ENCODE data around the gene PEX7.
"Not testable (repeated sequence)": the region's sequence is repeated elsewhere in the genome, so short reads cannot be mapped to it uniquely, and the experiment has no call there.

The PEX7 gene

DNA sequence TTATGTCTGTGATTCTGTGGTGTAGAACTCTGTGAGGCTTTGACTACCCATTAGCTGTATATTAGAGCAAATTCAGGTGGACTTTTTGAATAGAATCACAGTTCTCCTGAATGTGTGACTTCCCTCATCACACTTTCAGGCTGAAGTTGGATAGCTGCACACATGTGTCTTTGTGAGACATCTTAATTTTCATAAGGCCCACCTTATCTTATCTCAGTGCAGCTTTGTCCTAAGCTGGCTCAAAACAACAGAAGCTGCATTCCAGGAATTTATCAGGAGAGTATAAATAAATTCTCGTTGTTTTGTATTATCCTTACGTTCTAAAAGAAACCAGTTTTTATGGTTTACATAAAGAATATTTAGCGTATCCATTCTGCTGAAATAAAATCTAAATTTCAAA is 73.5 kb downstream of the PEX7 start:
- no peak for DNase-seq (ENCODE audit: low spot score)

DNA sequence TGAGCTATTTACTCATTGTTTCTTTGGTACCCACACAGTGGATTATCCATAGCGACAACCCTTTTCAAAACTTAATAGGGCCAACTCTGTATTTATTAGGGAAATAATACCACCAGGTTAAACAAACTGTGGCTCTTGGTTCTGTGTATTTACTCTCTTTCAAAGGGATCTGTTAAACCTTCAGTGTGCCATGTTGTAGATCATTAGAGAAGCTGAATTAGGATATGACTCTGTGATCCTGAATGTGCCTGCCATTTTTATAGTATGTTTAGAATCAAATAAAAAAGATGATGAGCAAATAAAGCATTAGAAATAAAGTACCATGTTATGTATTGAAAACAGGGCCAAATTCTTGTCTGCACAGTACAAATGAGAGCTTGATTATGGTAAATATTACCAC is 74.7 kb downstream of the PEX7 start:
- no peak for DNase-seq (ENCODE audit: low spot score)

DNA sequence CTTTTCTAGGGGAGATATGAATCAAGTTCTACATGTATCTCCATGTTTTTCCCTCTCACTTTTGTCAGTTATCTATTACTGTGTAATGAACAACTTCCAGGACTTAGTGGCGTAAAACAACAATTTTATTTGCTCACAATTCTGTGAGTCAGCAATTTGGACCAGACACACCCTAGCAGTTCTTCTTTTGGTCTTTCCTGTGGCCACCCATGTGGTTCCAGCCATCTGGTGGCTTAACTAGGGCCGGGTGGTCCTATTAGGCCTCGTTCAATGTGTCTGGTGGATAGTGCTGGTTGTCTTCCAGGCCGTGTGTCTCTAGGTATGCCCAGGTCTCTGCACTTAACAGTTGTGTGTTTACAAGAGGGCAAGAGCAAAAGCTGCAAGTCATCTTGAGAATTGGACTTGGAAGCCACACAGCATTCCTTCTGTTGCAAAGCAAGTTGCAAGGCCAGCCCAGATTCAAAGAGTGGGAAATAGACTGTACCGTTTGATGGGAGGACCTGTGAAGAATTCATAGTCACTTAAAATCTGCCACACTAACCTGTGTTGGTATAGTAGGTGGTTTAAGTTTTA is 78.9 kb downstream of the PEX7 start:
- no peak for DNase-seq (ENCODE audit: low spot score)

DNA sequence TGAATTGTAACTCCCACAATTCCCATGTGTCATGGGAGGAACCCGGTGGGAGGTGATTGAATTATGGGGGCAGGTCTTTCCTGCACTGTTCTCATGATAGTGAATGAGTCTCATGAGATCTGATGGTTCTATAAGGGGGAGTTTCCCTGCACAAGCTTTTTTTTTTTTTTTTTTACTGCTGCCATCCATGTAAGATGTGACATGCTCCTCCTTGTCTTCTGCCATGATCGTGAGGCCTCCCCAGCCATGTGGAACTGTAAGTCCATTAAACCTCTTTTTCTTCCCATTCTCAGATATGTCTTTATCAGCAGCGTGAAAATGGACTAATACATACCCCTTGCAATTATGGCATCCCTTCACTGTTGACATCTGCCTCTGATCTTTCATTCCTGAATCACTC is 82.1 kb downstream of the PEX7 start:
- DNase-seq (ENCODE audit: low spot score), result not testable (repeated sequence)

DNA sequence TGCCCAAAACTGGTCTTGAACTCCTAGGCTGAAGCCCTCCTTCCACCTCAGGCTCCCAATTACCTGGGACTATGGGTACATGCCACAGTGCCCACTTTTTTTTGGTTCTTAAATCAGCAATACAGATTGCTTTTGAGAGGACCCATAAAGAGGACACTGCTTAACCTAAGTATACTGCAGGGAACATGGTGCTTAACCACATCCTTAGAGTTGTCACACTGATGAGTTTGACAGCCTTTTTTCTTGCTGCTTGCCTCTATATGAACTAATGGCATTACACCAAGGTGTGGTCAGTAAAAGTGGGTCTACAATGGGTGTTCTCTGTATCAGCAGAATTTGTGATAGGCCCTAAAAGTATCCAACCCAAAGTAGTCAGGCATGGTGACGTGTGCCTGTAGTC is 92.6 kb downstream of the PEX7 start:
- no peak for DNase-seq (ENCODE audit: low spot score)

DNA sequence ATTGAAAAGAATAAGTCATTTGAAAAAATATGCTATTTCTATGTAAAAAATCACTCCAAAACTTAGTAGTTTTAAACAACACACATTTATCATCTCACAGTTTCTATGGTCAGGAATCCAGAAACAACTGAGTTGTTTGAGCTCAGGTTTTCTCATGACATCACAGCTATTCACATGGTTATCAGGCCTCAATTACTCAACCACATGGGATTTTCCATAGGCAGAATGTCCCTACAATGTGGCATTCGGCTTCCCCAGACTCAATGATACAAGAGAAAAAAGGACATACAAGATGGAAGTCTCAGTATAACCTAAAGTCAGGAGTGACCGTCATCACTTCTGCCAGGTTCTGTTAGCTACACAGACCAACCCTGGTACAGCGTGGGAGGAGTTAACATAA is 96.3 kb downstream of the PEX7 start:
- no peak for DNase-seq (ENCODE audit: low spot score)

DNA sequence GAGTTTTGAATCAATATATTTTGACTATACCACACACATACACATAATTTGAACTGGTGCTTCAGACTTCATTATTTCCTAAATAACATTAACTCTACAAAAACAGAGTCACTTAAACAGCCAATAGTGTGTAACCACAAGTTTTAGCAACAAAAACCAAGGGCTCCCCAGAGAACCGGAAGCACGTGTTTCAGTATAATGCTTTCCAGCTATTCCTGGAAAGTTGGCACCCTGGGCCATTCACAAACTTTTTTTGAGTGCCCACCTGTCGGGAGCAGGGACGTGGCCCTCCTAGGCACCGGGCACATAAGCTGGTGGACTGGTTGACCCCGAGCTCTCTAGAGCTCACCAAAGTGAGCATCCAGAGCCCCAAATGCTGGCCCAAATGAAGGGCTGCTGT is 97.8 kb downstream of the PEX7 start:
- no peak for DNase-seq (ENCODE audit: low spot score)

DNA sequence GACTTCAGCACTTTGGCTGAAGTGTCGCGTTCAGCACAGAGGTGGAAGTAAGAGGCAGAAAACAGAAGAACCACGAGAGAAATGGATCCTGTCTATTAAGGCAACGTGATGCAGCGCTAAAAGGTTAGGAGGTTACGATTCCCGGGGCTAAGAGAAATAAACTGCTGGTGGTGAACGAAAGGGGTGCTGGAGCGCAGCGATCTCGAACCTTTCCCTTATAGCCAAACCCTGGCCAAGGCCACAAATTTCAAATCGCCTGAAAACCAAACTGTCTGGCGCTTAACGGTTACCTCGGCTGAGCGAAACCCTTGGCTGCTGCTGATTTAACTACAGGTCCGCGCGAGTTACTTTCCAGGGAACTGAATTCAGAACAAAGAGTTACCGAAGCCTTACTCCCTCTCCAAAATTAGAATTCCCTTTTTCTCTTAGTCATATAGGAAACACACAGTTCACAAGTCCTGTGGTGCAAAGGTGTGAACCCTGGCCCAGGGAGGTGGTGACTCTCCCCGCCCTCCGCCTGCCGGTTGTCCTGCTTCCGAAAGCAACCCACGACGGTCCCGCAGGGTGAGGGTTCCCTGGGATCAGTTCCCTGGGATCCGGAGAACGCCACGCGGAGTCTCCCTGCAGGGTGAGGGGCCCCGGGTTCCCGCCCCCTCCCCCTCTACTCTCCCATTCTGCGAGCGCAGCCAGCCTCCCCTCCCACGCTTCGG is 98.4 kb downstream of the PEX7 start:
- DNase-seq (ENCODE audit: low spot score), result no peak

DNA sequence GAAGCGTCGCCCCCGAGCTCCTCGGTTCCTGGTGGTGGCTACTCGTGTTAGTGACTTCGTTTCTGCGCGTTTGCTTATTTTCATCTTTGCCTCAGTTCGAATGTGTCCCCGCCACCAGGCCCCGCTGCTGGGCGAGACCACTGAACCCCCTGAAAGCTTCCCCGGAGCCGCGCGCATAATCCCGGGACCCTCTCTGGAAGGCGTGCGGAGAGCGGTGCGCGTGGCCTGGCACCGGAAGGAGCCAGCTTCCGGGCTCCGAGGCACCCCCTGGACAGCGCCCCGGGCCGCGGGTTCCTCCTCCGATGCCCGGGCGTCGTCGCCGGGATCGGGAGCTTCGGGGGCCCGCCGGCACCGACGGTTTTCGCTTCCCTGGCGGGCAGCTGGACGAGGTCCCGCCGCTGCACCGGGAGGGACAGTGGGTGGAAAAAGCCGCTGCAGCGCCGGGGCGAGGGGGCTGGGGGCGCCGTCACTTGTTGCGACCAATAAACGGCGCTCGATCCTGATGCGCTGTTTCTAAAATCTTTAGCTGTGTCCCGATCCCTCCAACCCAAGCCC is 99.1 kb downstream of the PEX7 start:
- DNase-seq (ENCODE audit: low spot score), result no peak

DNA sequence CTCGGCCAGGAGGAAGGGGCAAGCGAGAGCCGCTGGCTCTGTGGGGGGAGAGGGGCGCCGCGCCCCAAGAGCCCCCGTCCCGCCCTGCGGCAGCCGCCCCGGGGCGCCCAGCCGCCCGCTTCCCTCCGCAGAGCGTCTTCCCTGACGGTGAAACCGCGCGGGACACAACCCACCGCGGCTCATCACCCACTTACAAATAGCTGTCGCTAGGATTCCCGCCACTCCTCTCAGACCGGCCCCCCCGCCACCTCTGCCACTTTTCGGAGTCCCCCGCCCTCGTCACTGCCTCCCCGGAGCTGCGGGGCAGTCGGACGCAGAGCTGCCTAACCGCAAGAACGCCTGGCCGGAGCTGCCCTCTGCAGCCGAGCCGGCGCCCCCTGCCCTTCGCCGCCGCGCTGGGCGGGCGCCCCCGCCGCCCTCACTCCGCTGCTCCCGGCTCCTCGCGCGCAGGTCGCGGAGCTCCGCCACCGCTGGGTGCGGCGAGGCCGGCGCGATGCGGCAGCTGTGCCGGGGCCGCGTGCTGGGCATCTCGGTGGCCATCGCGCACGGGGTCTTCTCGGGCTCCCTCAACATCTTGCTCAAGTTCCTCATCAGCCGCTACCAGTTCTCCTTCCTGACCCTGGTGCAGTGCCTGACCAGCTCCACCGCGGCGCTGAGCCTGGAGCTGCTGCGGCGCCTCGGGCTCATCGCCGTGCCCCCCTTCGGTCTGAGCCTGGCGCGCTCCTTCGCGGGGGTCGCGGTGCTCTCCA is 99.7 kb downstream of the PEX7 start, which contains the start of gene SLC35D3:
TSS of gene SLC35D3 (plus strand) at position 366 of the 749 bp plus-strand sequence. CDS start at position 494, 128 bp downstream.
- DNase-seq (ENCODE audit: low spot score), result no peak

DNA sequence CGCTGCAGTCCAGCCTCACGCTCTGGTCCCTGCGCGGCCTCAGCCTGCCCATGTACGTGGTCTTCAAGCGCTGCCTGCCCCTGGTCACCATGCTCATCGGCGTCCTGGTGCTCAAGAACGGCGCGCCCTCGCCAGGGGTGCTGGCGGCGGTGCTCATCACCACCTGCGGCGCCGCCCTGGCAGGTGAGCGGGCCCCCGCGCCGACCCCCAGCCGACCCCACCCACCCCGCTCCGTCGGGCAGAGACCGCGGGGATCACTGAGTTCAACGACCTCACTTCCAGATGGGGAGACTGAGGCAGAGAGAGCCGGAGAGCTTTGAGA is 100.3 kb downstream of the PEX7 start:
- no peak for DNase-seq (ENCODE audit: low spot score)

DNA sequence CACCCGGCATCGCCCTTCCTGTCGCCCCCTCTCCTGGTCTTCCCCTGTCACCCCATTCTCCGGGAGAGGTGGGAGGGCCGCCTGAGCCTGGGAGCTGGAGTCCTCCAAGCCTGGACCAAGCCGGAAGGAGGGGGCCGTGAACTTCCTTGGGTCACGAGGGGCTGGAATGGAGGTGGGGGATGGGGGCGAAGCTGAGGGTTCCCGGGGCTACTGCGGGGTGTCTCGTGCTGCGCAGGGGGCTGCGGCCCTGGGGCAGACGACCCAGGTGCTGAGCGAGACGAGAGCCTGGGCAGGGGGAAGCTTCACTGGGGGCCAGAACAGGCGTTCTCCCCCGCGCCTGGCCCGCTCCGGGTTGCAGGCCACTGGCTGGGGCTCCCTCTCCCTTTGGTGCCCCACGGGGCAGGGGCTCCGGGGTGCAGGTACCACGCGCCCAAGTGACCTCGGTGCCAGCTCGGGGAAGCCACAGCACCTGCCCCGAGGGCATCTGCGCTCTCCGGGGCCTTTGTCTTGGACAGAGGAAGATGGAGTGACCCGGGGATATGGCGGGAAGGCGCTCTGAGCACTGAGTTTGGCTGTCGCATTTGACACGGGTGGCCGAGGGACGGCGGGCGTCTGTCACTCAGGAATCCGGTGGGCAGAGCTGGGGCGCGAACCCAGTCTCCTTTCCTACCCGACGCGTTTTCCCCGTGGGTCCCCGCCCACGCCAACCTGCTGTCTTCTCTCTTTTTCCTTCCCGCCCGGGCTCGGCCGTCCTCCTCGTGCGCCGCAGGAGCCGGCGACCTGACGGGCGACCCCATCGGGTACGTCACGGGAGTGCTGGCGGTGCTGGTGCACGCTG is 100.9 kb downstream of the PEX7 start:
- DNase-seq (ENCODE audit: low spot score), result no peak

DNA sequence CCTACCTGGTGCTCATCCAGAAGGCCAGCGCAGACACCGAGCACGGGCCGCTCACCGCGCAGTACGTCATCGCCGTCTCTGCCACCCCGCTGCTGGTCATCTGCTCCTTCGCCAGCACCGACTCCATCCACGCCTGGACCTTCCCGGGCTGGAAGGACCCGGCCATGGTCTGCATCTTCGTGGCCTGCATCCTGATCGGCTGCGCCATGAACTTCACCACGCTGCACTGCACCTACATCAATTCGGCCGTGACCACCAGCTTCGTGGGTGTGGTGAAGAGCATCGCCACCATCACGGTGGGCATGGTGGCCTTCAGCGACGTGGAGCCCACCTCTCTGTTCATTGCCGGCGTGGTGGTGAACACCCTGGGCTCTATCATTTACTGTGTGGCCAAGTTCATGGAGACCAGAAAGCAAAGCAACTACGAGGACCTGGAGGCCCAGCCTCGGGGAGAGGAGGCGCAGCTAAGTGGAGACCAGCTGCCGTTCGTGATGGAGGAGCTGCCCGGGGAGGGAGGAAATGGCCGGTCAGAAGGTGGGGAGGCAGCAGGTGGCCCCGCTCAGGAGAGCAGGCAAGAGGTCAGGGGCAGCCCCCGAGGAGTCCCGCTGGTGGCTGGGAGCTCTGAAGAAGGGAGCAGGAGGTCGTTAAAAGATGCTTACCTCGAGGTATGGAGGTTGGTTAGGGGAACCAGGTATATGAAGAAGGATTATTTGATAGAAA is 101.7 kb downstream of the PEX7 start:
- DNase-seq (ENCODE audit: low spot score), result no peak

DNA sequence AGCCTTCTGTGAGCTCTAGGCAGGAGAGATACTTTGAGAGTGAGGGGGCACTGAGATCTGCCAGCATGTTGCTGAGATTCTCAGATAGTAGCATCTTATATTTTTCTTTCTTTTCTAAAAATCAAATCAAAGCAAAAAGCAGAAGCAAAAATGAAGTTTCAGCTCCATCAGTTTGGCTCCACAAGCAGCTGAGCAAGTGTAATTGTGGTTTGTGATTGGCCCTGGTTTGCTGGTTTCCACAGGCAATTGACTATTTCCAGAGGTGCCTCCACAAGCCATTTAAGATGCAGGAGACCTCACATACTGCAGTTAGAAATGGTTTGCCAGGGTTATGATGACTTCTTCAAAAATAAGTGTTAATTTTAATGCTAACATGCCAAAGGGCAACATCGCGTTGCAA is 104.0 kb downstream of the PEX7 start:
- DNase-seq (ENCODE audit: low spot score), result no peak

DNA sequence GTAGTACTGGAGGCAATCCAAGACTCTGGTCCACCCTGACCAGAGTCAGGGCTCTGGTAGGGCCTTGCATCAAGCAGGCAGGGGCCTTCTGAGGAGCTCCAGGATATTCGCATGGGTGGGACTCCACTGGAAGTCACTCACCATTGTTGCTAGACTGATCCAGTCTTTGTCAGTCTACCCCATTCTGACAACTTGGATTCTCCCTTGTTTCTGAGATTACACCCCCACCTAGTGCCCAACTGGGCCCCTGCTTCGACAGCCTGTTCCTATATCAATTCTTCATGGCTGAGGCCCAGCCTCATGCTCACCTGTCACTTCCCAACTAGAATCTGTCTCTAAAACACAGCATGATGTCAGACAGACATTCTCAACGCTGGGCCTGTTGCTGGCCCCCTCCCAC is 104.9 kb downstream of the PEX7 start:
- DNase-seq (ENCODE audit: low spot score), result no peak

DNA sequence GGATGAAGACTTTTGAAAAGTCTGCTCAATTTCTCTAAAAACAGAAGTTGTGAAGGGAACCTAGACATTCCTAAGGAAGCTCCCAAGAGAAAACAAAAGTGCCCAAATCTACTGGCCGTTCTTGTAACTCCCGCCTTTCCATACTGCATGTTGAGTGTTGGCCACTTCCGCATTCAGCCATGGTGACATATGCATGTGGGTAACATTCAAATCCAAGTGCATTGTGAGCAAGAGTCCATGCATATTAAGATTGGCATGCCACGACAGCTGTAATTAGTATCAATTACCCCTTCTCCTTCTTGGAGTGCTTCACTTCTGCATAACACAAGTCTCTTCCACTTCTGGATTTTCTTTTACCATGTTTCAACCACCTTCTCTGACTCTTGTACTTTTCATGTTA is 108.1 kb downstream of the PEX7 start:
- no peak for DNase-seq (ENCODE audit: low spot score)

DNA sequence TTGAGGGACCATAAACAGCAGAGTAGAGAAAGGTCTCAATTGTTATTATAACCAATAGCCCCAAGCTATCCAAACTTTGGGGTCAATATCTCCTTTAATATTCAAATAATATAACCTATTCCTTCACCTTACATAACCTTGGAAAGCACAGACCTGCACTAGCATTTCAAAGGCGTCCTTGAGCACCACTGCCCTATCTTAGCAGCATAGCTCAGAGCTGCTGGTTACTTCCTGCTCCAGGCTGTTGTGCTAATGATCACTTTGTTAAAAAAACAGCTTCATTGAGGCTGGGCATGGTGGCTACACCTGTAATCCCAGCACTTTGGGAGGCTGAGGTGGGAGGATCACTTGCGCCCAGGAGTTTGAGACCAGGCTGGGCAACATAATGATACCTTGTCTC is 110.2 kb downstream of the PEX7 start:
- no peak for DNase-seq (ENCODE audit: low spot score)

DNA sequence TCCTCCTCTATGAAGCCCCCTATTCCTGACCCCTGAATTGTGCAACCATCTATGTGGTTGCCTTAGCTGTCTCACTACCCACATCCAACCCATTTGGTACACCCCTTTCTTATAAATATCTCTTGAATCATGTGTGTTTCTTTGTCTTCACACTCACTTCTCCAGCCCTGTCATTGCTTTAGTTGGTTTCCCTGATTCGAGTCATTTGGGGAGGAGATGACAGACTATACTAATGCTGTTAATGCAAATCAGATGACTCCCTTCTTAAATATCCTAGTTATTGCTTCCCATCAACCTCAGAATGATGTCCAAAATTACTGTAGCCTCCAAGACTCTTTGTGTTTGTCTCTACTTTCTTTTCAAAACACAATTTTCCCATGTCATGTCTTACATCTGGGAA is 122.7 kb downstream of the PEX7 start:
- DNase-seq (ENCODE audit: low spot score), result no peak

DNA sequence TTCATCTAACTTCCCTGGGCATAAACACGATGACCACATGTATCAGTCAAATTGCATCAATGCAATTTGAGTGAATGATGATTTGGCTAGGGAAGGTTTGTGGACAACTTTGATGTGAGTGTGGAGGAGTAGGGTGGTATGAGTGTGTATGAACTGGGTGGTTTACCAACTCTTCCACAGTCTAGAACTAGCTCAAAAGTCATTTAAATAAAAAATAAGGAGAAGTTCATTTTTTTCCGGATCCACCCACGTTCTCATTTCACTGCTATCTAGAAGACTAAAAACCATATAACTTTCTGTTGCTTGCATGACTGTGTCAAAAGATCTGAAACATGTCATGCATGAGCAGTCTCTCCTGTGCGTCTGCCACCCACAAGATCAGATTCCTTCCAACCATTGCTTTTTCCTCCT is 123.3 kb downstream of the PEX7 start:
- DNase-seq (ENCODE audit: low spot score), result no peak

DNA sequence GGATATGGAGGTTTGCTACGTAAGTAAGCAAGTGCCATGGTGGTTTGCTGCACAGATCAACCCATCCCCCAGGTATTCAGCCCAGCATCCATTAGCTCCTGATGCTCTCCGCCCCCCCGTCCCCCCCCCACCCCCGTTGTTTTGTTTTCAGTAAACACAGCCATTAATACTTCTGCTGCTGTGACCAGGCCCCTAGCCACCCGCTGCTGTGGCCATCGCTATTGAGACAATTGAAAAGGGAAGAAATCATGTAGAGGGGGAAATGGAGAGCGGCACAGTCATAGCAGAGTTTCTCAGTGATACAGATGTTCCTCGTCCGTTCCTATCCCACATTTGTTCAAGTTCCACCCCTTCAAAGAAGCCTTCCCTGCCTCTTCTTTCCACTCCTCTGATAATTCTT is 124.6 kb downstream of the PEX7 start:
- DNase-seq (ENCODE audit: low spot score), result no peak

DNA sequence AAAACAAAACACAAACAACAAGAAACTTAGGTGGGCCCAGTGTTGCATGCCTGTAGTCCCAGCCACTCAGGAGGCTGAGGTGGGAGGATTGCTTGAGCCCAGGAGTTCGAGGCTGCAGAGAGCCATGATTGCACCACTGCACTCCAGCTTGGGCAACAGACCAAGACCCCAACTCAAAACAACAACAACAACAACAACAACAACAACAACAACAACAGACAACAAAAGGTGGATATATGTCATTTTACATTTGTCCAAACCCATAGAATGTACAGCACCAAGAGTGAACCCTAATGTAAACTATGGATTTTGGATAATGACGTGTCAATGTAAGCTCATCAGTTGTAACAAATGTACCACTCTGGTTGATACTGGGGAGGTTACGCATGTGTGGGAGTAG is 127.6 kb downstream of the PEX7 start:
- DNase-seq (ENCODE audit: low spot score), result not testable (repeated sequence)
